Ishikawa (cell line): ENCODE results near the gene PRDM11.

Source experiments
- CEBPB ChIP-seq: IDR thresholded peaks from 2 replicates; pipeline ENCODE4 v1.6.1; 2012
- CREB1 ChIP-seq: IDR thresholded peaks from 2 replicates; pipeline ENCODE4 v1.6.1; 2012; ENCODE audit warnings: low read depth
- EGR1 ChIP-seq: IDR thresholded peaks from 2 replicates; pipeline ENCODE4 v1.6.1; 2012
- EP300 ChIP-seq: IDR thresholded peaks from 2 replicates; pipeline ENCODE4 v1.6.1; 2012; ENCODE audit warnings: borderline replicate concordance
- FOXM1 ChIP-seq: IDR thresholded peaks from 2 replicates; pipeline ENCODE4 v1.6.1; 2012; ENCODE audit warnings: low read depth, borderline replicate concordance
- MAX ChIP-seq: IDR thresholded peaks from 2 replicates; pipeline ENCODE4 v1.6.1; 2012
- NFIC ChIP-seq: IDR thresholded peaks from 2 replicates; pipeline ENCODE4 v1.6.1; 2012
- RAD21 ChIP-seq: IDR thresholded peaks from 2 replicates; pipeline ENCODE4 v1.6.1; 2012; ENCODE audit warnings: low read depth
- TAF1 ChIP-seq: IDR thresholded peaks from 2 replicates; pipeline ENCODE4 v1.6.1; 2012; ENCODE audit warnings: low read depth, mild to moderate bottlenecking
- TCF12 ChIP-seq: IDR thresholded peaks from 2 replicates; pipeline ENCODE4 v1.6.1; 2012; ENCODE audit warnings: low read depth
- TEAD4 ChIP-seq: IDR thresholded peaks from 2 replicates; pipeline ENCODE4 v1.6.1; 2012
- USF1 ChIP-seq: IDR thresholded peaks from 2 replicates; pipeline ENCODE4 v1.6.1; 2012
- YY1 ChIP-seq: IDR thresholded peaks from 2 replicates; pipeline ENCODE4 v1.6.1; 2012; ENCODE audit warnings: low read depth
- ZBTB7A ChIP-seq: IDR thresholded peaks from 2 replicates; pipeline ENCODE4 v1.6.1; 2012; ENCODE audit warnings: low read depth
- TF ChIP-seq, protein P1 (sequence below): IDR thresholded peaks from 2 replicates; pipeline ENCODE4 v1.6.1; 2012; ENCODE audit warnings: low read depth, mild to moderate bottlenecking

Gene PRDM11

DNA sequence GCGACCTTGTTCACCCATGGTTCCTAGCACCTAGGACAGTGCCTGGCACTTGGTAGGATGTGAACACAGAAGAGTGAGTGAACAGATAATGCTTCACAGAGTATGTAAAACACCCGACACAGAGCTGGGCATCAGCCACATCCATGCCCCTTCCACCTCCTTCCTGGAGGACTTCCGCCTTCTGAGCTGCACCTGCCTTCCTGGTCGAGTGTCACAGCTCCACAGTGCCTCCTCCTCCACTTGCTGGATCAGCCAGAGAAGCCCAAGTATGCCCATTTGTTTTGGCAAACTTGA is 20.1 kb downstream of the PRDM11 start:
- TF ChIP-seq, protein P1, sequence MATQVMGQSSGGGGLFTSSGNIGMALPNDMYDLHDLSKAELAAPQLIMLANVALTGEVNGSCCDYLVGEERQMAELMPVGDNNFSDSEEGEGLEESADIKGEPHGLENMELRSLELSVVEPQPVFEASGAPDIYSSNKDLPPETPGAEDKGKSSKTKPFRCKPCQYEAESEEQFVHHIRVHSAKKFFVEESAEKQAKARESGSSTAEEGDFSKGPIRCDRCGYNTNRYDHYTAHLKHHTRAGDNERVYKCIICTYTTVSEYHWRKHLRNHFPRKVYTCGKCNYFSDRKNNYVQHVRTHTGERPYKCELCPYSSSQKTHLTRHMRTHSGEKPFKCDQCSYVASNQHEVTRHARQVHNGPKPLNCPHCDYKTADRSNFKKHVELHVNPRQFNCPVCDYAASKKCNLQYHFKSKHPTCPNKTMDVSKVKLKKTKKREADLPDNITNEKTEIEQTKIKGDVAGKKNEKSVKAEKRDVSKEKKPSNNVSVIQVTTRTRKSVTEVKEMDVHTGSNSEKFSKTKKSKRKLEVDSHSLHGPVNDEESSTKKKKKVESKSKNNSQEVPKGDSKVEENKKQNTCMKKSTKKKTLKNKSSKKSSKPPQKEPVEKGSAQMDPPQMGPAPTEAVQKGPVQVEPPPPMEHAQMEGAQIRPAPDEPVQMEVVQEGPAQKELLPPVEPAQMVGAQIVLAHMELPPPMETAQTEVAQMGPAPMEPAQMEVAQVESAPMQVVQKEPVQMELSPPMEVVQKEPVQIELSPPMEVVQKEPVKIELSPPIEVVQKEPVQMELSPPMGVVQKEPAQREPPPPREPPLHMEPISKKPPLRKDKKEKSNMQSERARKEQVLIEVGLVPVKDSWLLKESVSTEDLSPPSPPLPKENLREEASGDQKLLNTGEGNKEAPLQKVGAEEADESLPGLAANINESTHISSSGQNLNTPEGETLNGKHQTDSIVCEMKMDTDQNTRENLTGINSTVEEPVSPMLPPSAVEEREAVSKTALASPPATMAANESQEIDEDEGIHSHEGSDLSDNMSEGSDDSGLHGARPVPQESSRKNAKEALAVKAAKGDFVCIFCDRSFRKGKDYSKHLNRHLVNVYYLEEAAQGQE = peak; percentile 64
- TF ChIP-seq FOXM1 = no peak

DNA sequence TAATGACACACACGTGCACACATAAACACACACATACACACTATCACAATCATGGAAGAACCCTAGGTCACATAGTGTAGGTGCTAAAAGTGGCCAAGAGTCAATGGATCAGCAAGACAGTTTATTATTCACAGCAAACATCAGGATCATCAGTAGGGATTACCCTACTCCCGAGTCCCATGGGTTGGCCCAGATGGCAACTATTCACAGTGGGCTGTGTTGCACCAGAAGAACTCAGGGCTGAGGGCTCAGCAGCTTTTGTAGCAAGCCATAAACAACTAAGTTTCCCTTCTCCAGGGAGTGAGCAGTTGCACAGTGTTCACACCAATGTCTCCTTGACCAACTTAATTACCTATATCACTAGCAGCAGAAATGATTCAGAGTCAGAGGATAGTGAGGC is 20.8 kb downstream of the PRDM11 start:
- TF ChIP-seq CREB1 (no peak), YY1 (no peak), TEAD4 (no peak), FOXM1 (no peak), TCF12 (no peak), USF1 (no peak), EP300 (no peak)
- TF ChIP-seq, protein P1 = no peak

DNA sequence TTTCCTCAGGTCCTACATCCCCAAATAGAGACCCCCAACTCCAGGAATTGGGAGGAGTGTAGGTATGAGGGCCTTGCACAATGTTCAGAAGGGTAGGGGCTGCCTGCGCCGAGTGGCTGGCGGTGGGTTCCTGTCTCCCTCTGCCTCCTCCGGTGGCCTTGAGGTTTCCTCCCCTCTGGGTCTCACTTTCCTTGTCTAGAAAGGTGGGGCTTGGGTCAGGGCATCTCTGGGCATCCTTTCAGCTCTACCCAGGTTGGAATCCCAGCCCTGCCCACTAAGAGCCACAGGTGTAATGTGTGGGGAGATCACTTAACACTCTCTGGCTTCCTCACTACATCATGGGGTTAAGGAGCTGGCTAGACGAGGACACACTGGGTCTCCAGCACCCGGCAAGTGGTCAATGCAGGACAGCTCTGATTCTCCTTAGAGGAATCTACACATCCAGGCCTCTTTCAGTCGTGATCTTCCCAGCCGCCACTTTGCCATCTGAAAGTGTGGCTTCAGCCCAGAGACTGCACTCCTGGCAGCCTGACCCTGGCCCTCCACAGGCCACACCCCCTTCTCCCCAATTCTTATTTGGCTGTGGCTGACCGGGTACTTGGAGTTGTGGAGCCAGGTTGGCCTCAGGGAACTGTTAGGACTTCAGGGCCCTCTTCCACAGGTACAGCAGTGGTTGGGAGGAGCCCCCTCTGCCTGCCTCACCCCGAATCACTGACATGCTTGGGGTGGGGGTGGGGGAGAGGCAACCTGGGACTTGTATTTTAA is 22.1 kb downstream of the PRDM11 start:
- TF ChIP-seq TCF12 (no peak), ZBTB7A (no peak), EGR1 (no peak), MAX (no peak), EP300 (no peak), TAF1 (no peak), NFIC (no peak), TEAD4 (no peak), CEBPB (no peak), YY1 (no peak), RAD21 (no peak), USF1 (no peak), CREB1 (no peak), FOXM1 (no peak)
- TF ChIP-seq, protein P1 = no peak

GRCh38 chr11:45169310-45170072 is 23.1 kb downstream of the PRDM11 start:
- TF ChIP-seq EGR1 (no peak), NFIC (0 out of 2 replicates have a peak, but pooled peaks have one; percentile 14), CEBPB (no peak), YY1 (no peak)

GRCh38 chr11:45170484-45170883 is 24.0 kb downstream of the PRDM11 start:
- TF ChIP-seq CEBPB (no peak), ZBTB7A (no peak), EGR1 (no peak), TEAD4 (no peak)
- TF ChIP-seq, protein P1 = no peak
